Activated naive CD4-positive, alpha-beta T cell treated with anti-CD3 and anti-CD28 coated beads, Interleukin-2, amount 50 U/mL, for 16 hours (primary cell): ENCODE results near the gene SCN4A.

Experiments
- DNase-seq: peaks from one replicate; pipeline ENCODE4 v3.0.0-alpha.2; 2020

Gene SCN4A

GRCh38 chr17:64001763-64002529 lies 29.2 kb upstream of the SCN4A start:
- no peak for DNase-seq

- no peak for DNase-seq
Observed at GRCh38 chr17:64001091-64001579, 28.4 kb upstream of the SCN4A start.

- no peak for DNase-seq
Observed at GRCh38 chr17:63999680-64000531, 27.2 kb upstream of the SCN4A start.

GRCh38 chr17:63998721-63999679 lies 26.3 kb upstream of the SCN4A start:
- DNase-seq: no peak

GRCh38 chr17:63998050-63998720 lies 25.5 kb upstream of the SCN4A start, which contains the start of gene PRR29:
Gene PRR29, plus strand, starts transcription at chr17:63998351. Its CDS starts 14 bp downstream, at chr17:63998365.
- DNase-seq: peak; percentile 71

GRCh38 chr17:63997341-63998048 lies 24.8 kb upstream of the SCN4A start:
- no peak for DNase-seq

GRCh38 chr17:63996430-63997182 lies 23.9 kb upstream of the SCN4A start:
- no peak for DNase-seq

- no peak for DNase-seq
Observed at GRCh38 chr17:63995626-63996025, 22.9 kb upstream of the SCN4A start.

GRCh38 chr17:63993368-63993985 lies 20.8 kb upstream of the SCN4A start:
- no peak for DNase-seq

- no peak for DNase-seq
Observed at GRCh38 chr17:63991611-63992010, 18.9 kb upstream of the SCN4A start.

GRCh38 chr17:63989622-63990345 lies 17.1 kb upstream of the SCN4A start:
- no peak for DNase-seq

- no peak for DNase-seq
Observed at GRCh38 chr17:63988741-63989621, 16.3 kb upstream of the SCN4A start.

- DNase-seq: no peak
Observed at GRCh38 chr17:63988127-63988478, 15.4 kb upstream of the SCN4A start.

GRCh38 chr17:63987221-63988126 lies 14.8 kb upstream of the SCN4A start:
- DNase-seq: no peak

- no peak for DNase-seq
Observed at GRCh38 chr17:63986821-63987220, 14.1 kb upstream of the SCN4A start.

- DNase-seq: no peak
Observed at GRCh38 chr17:63985387-63986140, 12.8 kb upstream of the SCN4A start.
